ENCODE results near the gene TRIM10. TPM values are rescaled to one million over a fixed set of nuclear protein-coding genes. Genes with fewer than 3 reads are reported as not detected.

Gene TRIM10
- total RNA-seq, 4 donors from 2014 or later = 0.17 to 0.50 (median 0.42) TPM; not detected in 1

GRCh38 chr6:30157999-30158398, 3.0 kb downstream of the TRIM10 start:
- no peaks in the 10 kb centered on the region for H3K9me3 ChIP-seq
- no peak for DNase-seq (ENCODE audit: extremely low spot score)
- intact Hi-C loops (cut with DNase I) = no loop called here
- H3K4me3 ChIP-seq = no peak overlapping the region
- TF ChIP-seq POLR2AphosphoS5 (IDR thresholded peaks at IDR 0.05) (no peak), CTCF (IDR thresholded peaks at IDR 0.05) (no peak), POLR2A (IDR thresholded peaks at IDR 0.05; ENCODE audit: low read depth) (no peak), EP300 (IDR thresholded peaks at IDR 0.05) (no peak)
- H3K4me1 ChIP-seq = peaks cover 6 to 10% (median 8%) of the 10 kb centered on the region in 4 donors
- H3K27ac ChIP-seq (replicated peaks in 1 of 4) = no peak overlapping the region
- 93% methylated on average over 2 of the region's 2 CpGs for WGBS
- peaks cover 0 to 34% (median 0%) of the 10 kb centered on the region in 4 donors for H3K27me3 ChIP-seq
- no peaks in the 10 kb centered on the region for H3K36me3 ChIP-seq

- H3K36me3 ChIP-seq = no peaks in the 10 kb centered on the region
- no peak overlapping the region for H3K4me3 ChIP-seq
- no peak for DNase-seq (ENCODE audit: extremely low spot score)
- no peak for TF ChIP-seq POLR2A (IDR thresholded peaks at IDR 0.05; ENCODE audit: low read depth)
- H3K27ac ChIP-seq (replicated peaks in 1 of 4) = no peak overlapping the region
- intact Hi-C loops (cut with DNase I) = no loop called here
- H3K9me3 ChIP-seq = no peaks in the 10 kb centered on the region
- peaks cover 6 to 10% (median 8%) of the 10 kb centered on the region in 4 donors for H3K4me1 ChIP-seq
- peaks cover 0 to 34% (median 0%) of the 10 kb centered on the region in 4 donors for H3K27me3 ChIP-seq
Measured at GRCh38 chr6:30157581-30157980, 3.4 kb downstream of the TRIM10 start.

- TF ChIP-seq POLR2A (IDR thresholded peaks at IDR 0.05; ENCODE audit: low read depth) (no peak), EP300 (IDR thresholded peaks at IDR 0.05) (no peak), CTCF (IDR thresholded peaks at IDR 0.05) (no peak), POLR2AphosphoS5 (IDR thresholded peaks at IDR 0.05) (no peak)
- H3K27me3 ChIP-seq = peaks cover 0 to 34% (median 0%) of the 10 kb centered on the region in 4 donors
- no peak for DNase-seq (ENCODE audit: extremely low spot score)
- no peaks in the 10 kb centered on the region for H3K36me3 ChIP-seq
- H3K4me3 ChIP-seq = no peak overlapping the region
- intact Hi-C loops (cut with DNase I) = no loop called here
- no peak overlapping the region for H3K27ac ChIP-seq (replicated peaks in 1 of 4)
- H3K4me1 ChIP-seq = peaks cover 6 to 10% (median 8%) of the 10 kb centered on the region in 4 donors
- WGBS = 80% methylated on average over 9 of the region's 9 CpGs
- no peaks in the 10 kb centered on the region for H3K9me3 ChIP-seq
Measured at GRCh38 chr6:30156774-30157173, 4.2 kb downstream of the TRIM10 start.

- DNase-seq (ENCODE audit: extremely low spot score) = peak; percentile 50
- Histone ChIP-seq H3K36me3 (no peaks in the 10 kb centered on the region), H3K27me3 (peaks cover 0 to 34% (median 0%) of the 10 kb centered on the region in 4 donors), H3K4me1 (peaks cover 6 to 10% (median 8%) of the 10 kb centered on the region in 4 donors), H3K9me3 (no peaks in the 10 kb centered on the region), H3K27ac (replicated peaks in 1 of 4) (no peak overlapping the region), H3K4me3 (no peak overlapping the region)
- intact Hi-C loops (cut with DNase I) = no loop called here
- WGBS = 15% methylated on average over 4 of the region's 4 CpGs
- TF ChIP-seq EP300 (IDR thresholded peaks at IDR 0.05) (no peak), POLR2AphosphoS5 (IDR thresholded peaks at IDR 0.05) (no peak), CTCF (IDR thresholded peaks at IDR 0.05) (no peak)
Measured at GRCh38 chr6:30156262-30156599, 4.8 kb downstream of the TRIM10 start.

GRCh38 chr6:30155520-30156261, 5.3 kb downstream of the TRIM10 start:
- WGBS = 76% methylated on average over 2 of the region's 2 CpGs
- Histone ChIP-seq H3K36me3 (no peaks in the 10 kb centered on the region), H3K27me3 (peaks cover 0 to 34% (median 0%) of the 10 kb centered on the region in 4 donors), H3K9me3 (no peaks in the 10 kb centered on the region), H3K4me1 (peaks cover 6 to 10% (median 8%) of the 10 kb centered on the region in 4 donors), H3K27ac (replicated peaks in 1 of 4) (no peak overlapping the region), H3K4me3 (no peak overlapping the region)
- TF ChIP-seq EP300 (IDR thresholded peaks at IDR 0.05) (no peak), POLR2AphosphoS5 (IDR thresholded peaks at IDR 0.05) (no peak), POLR2A (IDR thresholded peaks at IDR 0.05; ENCODE audit: low read depth) (no peak), CTCF (IDR thresholded peaks at IDR 0.05) (no peak)
- intact Hi-C loops (cut with DNase I) = no loop called here
- DNase-seq (ENCODE audit: extremely low spot score) = peak; percentile 62
